Measurements from ENCODE around the gene DBT.
"Not testable (repeated sequence)": the region's sequence is repeated elsewhere in the genome, so short reads cannot be mapped to it uniquely, and the experiment has no call there.

The DBT gene

GRCh38 chr1:100249537-100250257 lies at the start of gene DBT:
Gene DBT (minus strand): TSS chr1:100249834. CDS start chr1:100249820, 14 bp downstream.
- peak within 1 kb of the TSS; percentile 78 for H3K27ac Mint-ChIP-seq
- H3K9me3 Mint-ChIP-seq: no peaks in the 10 kb centered on the region
- H3K36me3 Mint-ChIP-seq: no peaks in the 10 kb centered on the region
- H3K4me1 Mint-ChIP-seq: peaks cover 22% of the 10 kb centered on the region
- H3K4me3 Mint-ChIP-seq: no peak within 1 kb of the TSS
- no peaks in the 10 kb centered on the region for H3K27me3 Mint-ChIP-seq

- Mint-ChIP-seq H3K27me3 (no peaks in the 10 kb centered on the region), H3K27ac (no peak overlapping the region)
Measured at GRCh38 chr1:100298512-100298911, 48.9 kb upstream of the DBT start.

GRCh38 chr1:100296997-100297396 lies 47.4 kb upstream of the DBT start:
- not testable (repeated sequence) for H3K9me3 Mint-ChIP-seq, H3K27me3 Mint-ChIP-seq, H3K4me1 Mint-ChIP-seq, H3K27ac Mint-ChIP-seq, H3K4me3 Mint-ChIP-seq
- peaks cover 11% of the 10 kb centered on the region for H3K36me3 Mint-ChIP-seq

More at GRCh38 chr1:100298512-100298911, 48.9 kb upstream of the DBT start:
- H3K4me3 Mint-ChIP-seq: no peak overlapping the region
- no peaks in the 10 kb centered on the region for H3K4me1 Mint-ChIP-seq
- no peaks in the 10 kb centered on the region for H3K9me3 Mint-ChIP-seq
- peaks cover 10% of the 10 kb centered on the region for H3K36me3 Mint-ChIP-seq

- Mint-ChIP-seq H3K9me3 (no peaks in the 10 kb centered on the region), H3K36me3 (peaks cover 11% of the 10 kb centered on the region), H3K4me3 (no peak overlapping the region), H3K4me1 (no peaks in the 10 kb centered on the region), H3K27ac (no peak overlapping the region), H3K27me3 (no peaks in the 10 kb centered on the region)
Measured at GRCh38 chr1:100296140-100296539, 46.5 kb upstream of the DBT start.

GRCh38 chr1:100292711-100293110 lies 43.1 kb upstream of the DBT start:
- Mint-ChIP-seq H3K27ac (peak overlapping the region; percentile 9), H3K36me3 (peaks cover 11% of the 10 kb centered on the region), H3K4me3 (no peak overlapping the region), H3K9me3 (no peaks in the 10 kb centered on the region), H3K27me3 (no peaks in the 10 kb centered on the region), H3K4me1 (no peaks in the 10 kb centered on the region)

GRCh38 chr1:100290291-100290690 lies 40.7 kb upstream of the DBT start:
- no peaks in the 10 kb centered on the region for H3K27me3 Mint-ChIP-seq
- H3K36me3 Mint-ChIP-seq: peaks cover 12% of the 10 kb centered on the region
- no peaks in the 10 kb centered on the region for H3K4me1 Mint-ChIP-seq
- no peaks in the 10 kb centered on the region for H3K9me3 Mint-ChIP-seq
- H3K4me3 Mint-ChIP-seq: no peak overlapping the region
- no peak overlapping the region for H3K27ac Mint-ChIP-seq

- H3K27ac Mint-ChIP-seq: no peak overlapping the region
- no peaks in the 10 kb centered on the region for H3K9me3 Mint-ChIP-seq
- no peaks in the 10 kb centered on the region for H3K27me3 Mint-ChIP-seq
- no peak overlapping the region for H3K4me3 Mint-ChIP-seq
- H3K4me1 Mint-ChIP-seq: no peaks in the 10 kb centered on the region
- H3K36me3 Mint-ChIP-seq: peaks cover 7% of the 10 kb centered on the region
Measured at GRCh38 chr1:100287162-100287561, 37.5 kb upstream of the DBT start.

- no peaks in the 10 kb centered on the region for H3K27me3 Mint-ChIP-seq
- no peak overlapping the region for H3K27ac Mint-ChIP-seq
- peaks cover 15% of the 10 kb centered on the region for H3K36me3 Mint-ChIP-seq
- peaks cover 15% of the 10 kb centered on the region for H3K4me1 Mint-ChIP-seq
- H3K4me3 Mint-ChIP-seq: no peak overlapping the region
- H3K9me3 Mint-ChIP-seq: no peaks in the 10 kb centered on the region
Measured at GRCh38 chr1:100284591-100284990, 35.0 kb upstream of the DBT start.

- peaks cover 27% of the 10 kb centered on the region for H3K36me3 Mint-ChIP-seq
- no peaks in the 10 kb centered on the region for H3K27me3 Mint-ChIP-seq
- peak overlapping the region; percentile 57 for H3K27ac Mint-ChIP-seq
- H3K9me3 Mint-ChIP-seq: no peaks in the 10 kb centered on the region
- H3K4me3 Mint-ChIP-seq: no peak overlapping the region
- peaks cover 39% of the 10 kb centered on the region for H3K4me1 Mint-ChIP-seq
Measured at GRCh38 chr1:100279954-100280682, 30.5 kb upstream of the DBT start.

- H3K27me3 Mint-ChIP-seq: no peaks in the 10 kb centered on the region
- H3K36me3 Mint-ChIP-seq: peaks cover 29% of the 10 kb centered on the region
- H3K27ac Mint-ChIP-seq: peak overlapping the region; percentile 57
- H3K4me1 Mint-ChIP-seq: peaks cover 39% of the 10 kb centered on the region
- no peaks in the 10 kb centered on the region for H3K9me3 Mint-ChIP-seq
- H3K4me3 Mint-ChIP-seq: no peak overlapping the region
Measured at GRCh38 chr1:100279358-100279923, 29.8 kb upstream of the DBT start.

- H3K9me3 Mint-ChIP-seq: no peaks in the 10 kb centered on the region
- H3K4me3 Mint-ChIP-seq: no peak overlapping the region
- no peaks in the 10 kb centered on the region for H3K27me3 Mint-ChIP-seq
- no peak overlapping the region for H3K27ac Mint-ChIP-seq
- H3K4me1 Mint-ChIP-seq: peaks cover 48% of the 10 kb centered on the region
- peaks cover 34% of the 10 kb centered on the region for H3K36me3 Mint-ChIP-seq
Measured at GRCh38 chr1:100277866-100278265, 28.2 kb upstream of the DBT start.

- Mint-ChIP-seq H3K4me1 (peaks cover 60% of the 10 kb centered on the region), H3K36me3 (peaks cover 19% of the 10 kb centered on the region), H3K4me3 (peak overlapping the region; percentile 99)
Measured at GRCh38 chr1:100268202-100268601, 18.6 kb upstream of the DBT start.

GRCh38 chr1:100267284-100267683 lies 17.6 kb upstream of the DBT start:
- no peaks in the 10 kb centered on the region for H3K27me3 Mint-ChIP-seq
- H3K4me1 Mint-ChIP-seq: peaks cover 59% of the 10 kb centered on the region
- H3K27ac Mint-ChIP-seq: no peak overlapping the region
- no peaks in the 10 kb centered on the region for H3K9me3 Mint-ChIP-seq
- H3K4me3 Mint-ChIP-seq: peak overlapping the region; percentile 99
- H3K36me3 Mint-ChIP-seq: peaks cover 20% of the 10 kb centered on the region

More at GRCh38 chr1:100268202-100268601, 18.6 kb upstream of the DBT start:
- H3K27me3 Mint-ChIP-seq: no peaks in the 10 kb centered on the region
- no peaks in the 10 kb centered on the region for H3K9me3 Mint-ChIP-seq
- no peak overlapping the region for H3K27ac Mint-ChIP-seq

- peaks cover 19% of the 10 kb centered on the region for H3K36me3 Mint-ChIP-seq
Measured at GRCh38 chr1:100266741-100267140, 17.1 kb upstream of the DBT start.

GRCh38 chr1:100265931-100266740 lies 16.5 kb upstream of the DBT start, which contains the start of gene RTCA:
Gene RTCA (plus strand): TSS chr1:100266216. CDS start chr1:100266376, 160 bp downstream.
- Mint-ChIP-seq H3K36me3 (peaks cover 21% of the 10 kb centered on the region), H3K4me3 (peak within 1 kb of the TSS; percentile 99), H3K27ac (peak within 1 kb of the TSS; percentile 99), H3K4me1 (peaks cover 49% of the 10 kb centered on the region), H3K9me3 (no peaks in the 10 kb centered on the region), H3K27me3 (no peaks in the 10 kb centered on the region)

More at GRCh38 chr1:100266741-100267140, 17.1 kb upstream of the DBT start:
- peak overlapping the region; percentile 99 for H3K4me3 Mint-ChIP-seq
- H3K27ac Mint-ChIP-seq: peak overlapping the region; percentile 99
- H3K27me3 Mint-ChIP-seq: no peaks in the 10 kb centered on the region
- H3K4me1 Mint-ChIP-seq: peaks cover 55% of the 10 kb centered on the region
- H3K9me3 Mint-ChIP-seq: no peaks in the 10 kb centered on the region

All from activated naive CD4-positive, alpha-beta T cell treated with anti-CD3 and anti-CD28 coated beads, Interleukin-2, amount 50 U/mL, for 24 hours (primary cell).